Measurements from ENCODE around the gene FOXP2.

DNA sequence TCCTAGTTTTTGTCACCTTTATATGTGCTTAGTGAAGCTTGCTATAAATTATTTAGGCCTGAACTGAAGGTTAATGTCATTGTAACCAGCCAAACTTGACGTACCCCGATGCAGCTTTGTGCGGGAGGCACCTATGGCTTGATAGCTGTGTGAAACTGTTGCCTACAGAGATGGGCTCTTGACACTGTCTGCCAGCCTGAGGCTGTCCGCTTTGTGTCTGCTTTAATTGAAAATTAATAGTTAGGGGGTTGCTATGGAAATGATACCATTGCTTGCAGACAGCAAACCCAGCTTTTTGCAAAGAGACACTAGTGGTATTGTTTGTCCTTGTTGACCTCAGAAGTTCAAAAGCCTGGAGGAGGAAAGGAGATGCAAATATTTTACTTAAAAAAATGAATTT is 2.1 kb upstream of the FOXP2 start:
- TF ChIP-seq CTCF (IDR thresholded peaks at IDR 0.05; ENCODE audit: extremely low read depth in 1 of 2, insufficient read depth in 1 of 2, low read depth in 1 of 2, low read length in 2 of 2) (no peak), POLR2A (IDR thresholded peaks at IDR 0.05; ENCODE audit: low read depth, low read length) (no peak), EZH2 (IDR thresholded peaks at IDR 0.05; ENCODE audit: borderline replicate concordance, low read depth, low read length, severe bottlenecking) (no peak), POLR2AphosphoS5 (IDR thresholded peaks at IDR 0.05; ENCODE audit: insufficient read depth, low read depth, low read length) (no peak), MAX (IDR thresholded peaks at IDR 0.05; ENCODE audit: insufficient read depth, insufficient read length) (no peak), FOS (IDR thresholded peaks at IDR 0.05; ENCODE audit: borderline replicate concordance, insufficient read depth, low read length) (no peak), JUN (IDR thresholded peaks at IDR 0.05; ENCODE audit: borderline replicate concordance, insufficient read depth, insufficient read length, low read depth) (no peak), MYC (IDR thresholded peaks at IDR 0.05; ENCODE audit: low read depth, low read length) (no peak), GATA2 (IDR thresholded peaks at IDR 0.05; ENCODE audit: insufficient read depth, insufficient read length, low read depth, low read length) (no peak)

Measured in endothelial cell of umbilical vein (primary cell).